Cardiac fibroblast (primary cell): ENCODE data around the gene ODC1.

Experiments
- DNase-seq, 2 donors: peaks; one replicate each; pipeline versions ENCODE4 v3.0.0 to v3.0.0-alpha.2; 2010; ENCODE audit warnings: low read depth in 2 of 2
- H3K4me3 ChIP-seq, 2 donors: replicated peaks in 1 of 2; 1 replicate in 1 of 2; 2 replicates in 1 of 2; pipeline ENCODE4 v1.5.1; 2011; ENCODE audit warnings: low read depth in 2 of 2, low read length in 2 of 2, mild to moderate bottlenecking in 2 of 2, moderate library complexity in 1 of 2
- TF ChIP-seq, protein P1 (sequence below): IDR thresholded peaks from one replicate; pipeline ENCODE4 v1.5.1; 2011; ENCODE audit warnings: low read depth, mild to moderate bottlenecking, low read length, inconsistent platforms

Gene ODC1

DNA sequence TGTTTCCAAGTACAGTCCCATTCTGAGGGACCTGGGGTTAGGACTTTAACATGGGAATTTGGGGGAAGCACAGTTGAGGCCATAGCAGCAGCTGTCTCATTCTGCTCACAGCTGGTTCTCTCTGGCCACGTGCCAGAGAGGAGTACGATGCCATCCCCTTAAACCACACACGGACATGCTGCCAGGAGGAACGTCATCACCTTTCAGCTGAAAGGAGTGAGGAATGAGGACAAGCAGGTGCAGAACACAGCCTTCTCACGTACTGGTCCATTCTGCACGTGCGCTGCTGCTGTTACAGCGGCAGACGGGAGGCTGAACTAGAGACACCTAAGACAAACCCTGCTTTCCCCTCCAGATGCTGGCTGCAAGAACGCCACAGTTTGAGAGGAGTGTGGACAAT is 33.5 kb downstream of the ODC1 start:
- TF ChIP-seq, protein P1, sequence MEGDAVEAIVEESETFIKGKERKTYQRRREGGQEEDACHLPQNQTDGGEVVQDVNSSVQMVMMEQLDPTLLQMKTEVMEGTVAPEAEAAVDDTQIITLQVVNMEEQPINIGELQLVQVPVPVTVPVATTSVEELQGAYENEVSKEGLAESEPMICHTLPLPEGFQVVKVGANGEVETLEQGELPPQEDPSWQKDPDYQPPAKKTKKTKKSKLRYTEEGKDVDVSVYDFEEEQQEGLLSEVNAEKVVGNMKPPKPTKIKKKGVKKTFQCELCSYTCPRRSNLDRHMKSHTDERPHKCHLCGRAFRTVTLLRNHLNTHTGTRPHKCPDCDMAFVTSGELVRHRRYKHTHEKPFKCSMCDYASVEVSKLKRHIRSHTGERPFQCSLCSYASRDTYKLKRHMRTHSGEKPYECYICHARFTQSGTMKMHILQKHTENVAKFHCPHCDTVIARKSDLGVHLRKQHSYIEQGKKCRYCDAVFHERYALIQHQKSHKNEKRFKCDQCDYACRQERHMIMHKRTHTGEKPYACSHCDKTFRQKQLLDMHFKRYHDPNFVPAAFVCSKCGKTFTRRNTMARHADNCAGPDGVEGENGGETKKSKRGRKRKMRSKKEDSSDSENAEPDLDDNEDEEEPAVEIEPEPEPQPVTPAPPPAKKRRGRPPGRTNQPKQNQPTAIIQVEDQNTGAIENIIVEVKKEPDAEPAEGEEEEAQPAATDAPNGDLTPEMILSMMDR: no peak
- H3K4me3 ChIP-seq: no peak overlapping the region
- no peak for DNase-seq

DNA sequence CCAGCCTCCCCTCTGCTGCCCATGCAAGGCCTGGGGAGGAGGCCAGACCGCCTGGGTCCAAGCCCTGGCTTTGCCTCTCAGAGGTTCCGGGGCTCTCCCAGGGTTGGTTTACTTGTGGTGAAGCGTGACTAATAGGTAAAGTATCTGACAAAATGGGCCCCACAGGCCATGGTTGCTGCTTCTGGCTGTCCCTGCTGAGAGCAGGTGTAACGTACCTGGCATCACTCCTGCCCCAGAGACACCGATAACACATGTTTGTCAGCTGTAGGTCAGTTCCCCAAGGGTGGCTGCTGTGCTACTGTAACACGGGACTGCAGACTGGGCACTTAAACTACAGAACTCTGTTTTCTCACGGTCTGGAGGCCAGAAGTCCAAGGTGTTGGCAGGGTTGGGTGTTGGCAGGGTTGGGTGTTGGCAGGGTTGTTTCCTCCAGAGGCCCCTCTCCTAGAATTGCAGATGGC is 34.1 kb downstream of the ODC1 start:
- peak in 1 of 2 donors; percentile 42 for DNase-seq
- TF ChIP-seq, protein P1: no peak
- no peak overlapping the region for H3K4me3 ChIP-seq

DNA sequence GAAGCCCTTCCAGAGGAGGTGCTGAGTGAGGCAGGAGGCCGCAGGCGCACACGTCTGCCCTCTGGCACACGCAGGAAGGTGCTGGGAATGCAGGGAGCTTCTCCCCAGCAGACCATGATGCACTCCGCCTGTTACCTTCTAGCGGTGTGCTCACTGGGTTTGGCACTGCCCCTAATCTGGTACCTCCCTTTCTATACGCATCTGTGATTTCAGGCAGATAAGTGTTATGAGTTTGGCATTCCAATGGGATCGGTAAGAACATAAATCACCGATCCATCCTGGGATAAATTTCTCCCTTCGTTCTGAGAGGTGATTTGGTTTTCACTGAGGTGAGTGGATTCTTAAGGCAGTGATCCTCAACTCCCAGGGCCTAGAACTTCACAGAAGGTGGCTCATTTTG is 34.6 kb downstream of the ODC1 start:
- H3K4me3 ChIP-seq: no peak overlapping the region
- no peak for DNase-seq
- TF ChIP-seq, protein P1: no peak

DNA sequence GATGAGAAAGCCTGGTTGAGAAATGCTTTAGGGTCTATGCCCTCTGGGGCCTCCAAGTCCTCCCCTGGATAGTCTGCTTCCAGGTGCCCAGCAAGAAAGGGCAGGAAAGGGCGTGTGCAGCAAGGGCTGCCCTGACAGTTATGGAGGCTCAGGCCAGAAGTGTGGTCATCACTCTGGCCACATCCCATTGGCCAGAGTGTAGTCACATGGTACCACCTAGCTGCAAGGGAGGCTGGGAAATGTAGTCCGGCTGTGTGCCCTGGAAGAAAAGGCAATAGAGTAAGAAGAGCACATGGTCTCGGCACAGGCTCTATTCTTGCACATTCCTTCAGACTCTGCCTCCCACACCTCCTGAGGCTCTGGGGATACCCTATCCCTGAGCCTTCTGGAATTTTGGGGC is 35.7 kb downstream of the ODC1 start:
- TF ChIP-seq, protein P1: no peak
- DNase-seq: peak; percentile 50 to 71

DNA sequence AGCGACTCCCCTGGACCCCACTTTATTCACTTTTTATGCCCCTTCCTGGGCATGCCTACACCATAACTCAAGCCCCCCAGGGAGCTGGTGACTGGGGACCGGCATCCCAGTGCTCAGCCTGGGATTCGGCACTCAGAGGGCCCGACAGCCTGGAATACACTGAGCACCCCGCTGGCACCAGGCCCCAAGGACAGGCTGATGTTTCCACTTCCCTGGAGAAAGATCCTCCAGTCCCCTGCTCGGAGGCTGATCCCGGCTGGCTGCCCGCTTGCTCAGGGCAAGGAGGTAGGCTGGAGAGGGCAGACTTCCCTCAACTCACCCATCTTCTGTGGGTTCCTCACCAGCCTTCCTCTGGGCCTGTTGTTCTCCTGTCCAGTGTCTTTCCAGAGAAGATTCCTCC is 36.6 kb downstream of the ODC1 start:
- no peak overlapping the region for H3K4me3 ChIP-seq
- DNase-seq: no peak
- TF ChIP-seq, protein P1: no peak

More for the DNA sequence above, 35.7 kb downstream of the ODC1 start:
- no peak overlapping the region for H3K4me3 ChIP-seq

DNA sequence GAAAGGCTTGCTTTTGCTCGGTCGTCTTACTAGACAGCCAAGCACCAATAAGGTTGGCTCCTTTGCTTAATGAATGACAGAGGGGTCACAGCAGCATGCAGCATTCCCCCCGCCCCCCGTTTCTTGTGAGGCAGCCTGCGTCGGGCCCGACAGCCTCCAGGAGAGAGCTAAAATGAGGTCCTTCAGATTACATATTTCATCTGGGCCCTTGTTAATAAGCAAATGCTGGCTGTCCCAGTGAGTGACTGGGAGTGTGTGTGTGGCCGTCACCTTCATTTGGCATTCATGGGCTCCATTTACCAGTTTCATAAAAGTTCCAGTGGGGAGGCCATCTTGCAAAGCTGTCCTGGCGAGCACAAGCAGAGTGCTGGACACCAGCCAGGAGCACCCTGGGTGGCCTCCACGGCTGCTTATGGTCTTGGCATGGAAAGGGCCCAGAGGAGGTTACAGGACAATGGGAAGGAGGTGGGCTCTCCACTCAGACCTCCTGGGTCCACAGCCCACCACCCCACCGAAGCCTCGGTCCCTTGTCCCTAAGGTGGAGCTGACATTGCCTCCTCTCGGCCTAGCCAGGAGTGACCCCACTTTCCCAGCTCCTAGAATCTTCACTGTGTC is 37.2 kb downstream of the ODC1 start:
- H3K4me3 ChIP-seq: no peak overlapping the region
- TF ChIP-seq, protein P1: no peak
- DNase-seq: no peak
